Globus pallidus (tissue), 1 donor: Measurements from ENCODE around the gene SMCHD1.

Experiments
- DNase-seq: peaks from one replicate; pipeline ENCODE4 v3.0.0-alpha.2; 2015; ENCODE audit warnings: low spot score

SMCHD1 gene

DNA sequence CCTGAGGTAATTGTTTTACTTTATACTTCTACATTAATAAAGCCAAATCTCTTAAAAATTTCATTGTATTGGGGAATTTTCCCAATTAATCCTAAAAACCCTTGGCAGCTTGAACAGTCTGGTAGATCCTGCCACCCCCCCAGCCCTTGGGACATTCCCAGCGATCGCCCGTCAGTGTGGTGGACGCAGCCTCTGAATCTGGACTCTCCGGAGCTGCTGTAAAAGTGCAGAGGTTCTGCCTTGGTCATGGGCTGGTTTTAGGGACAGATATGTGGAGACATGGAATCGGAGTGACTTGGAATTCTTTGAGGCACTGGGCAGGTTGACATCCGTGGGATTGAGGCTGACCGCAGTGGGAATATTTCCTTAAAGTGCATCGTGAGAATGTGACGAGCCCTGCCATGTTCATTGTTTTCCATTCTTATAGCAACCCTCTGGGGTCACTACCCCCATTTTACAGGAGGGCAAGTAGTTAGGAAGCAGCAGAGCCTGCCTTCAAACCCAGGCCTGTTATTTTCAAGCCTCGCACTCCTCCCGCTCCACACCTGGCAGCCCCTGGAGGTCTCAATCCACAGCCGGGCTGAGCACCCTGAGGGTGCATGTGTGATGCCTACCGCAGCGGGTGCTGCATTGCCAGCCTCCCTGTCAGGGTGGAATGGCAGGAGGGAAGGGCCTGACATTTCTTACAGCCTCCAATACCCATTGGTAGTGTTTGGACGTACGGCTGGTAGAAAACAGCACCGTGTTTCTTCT, 197.8 kb downstream of the SMCHD1 start:
- no peak for DNase-seq

DNA sequence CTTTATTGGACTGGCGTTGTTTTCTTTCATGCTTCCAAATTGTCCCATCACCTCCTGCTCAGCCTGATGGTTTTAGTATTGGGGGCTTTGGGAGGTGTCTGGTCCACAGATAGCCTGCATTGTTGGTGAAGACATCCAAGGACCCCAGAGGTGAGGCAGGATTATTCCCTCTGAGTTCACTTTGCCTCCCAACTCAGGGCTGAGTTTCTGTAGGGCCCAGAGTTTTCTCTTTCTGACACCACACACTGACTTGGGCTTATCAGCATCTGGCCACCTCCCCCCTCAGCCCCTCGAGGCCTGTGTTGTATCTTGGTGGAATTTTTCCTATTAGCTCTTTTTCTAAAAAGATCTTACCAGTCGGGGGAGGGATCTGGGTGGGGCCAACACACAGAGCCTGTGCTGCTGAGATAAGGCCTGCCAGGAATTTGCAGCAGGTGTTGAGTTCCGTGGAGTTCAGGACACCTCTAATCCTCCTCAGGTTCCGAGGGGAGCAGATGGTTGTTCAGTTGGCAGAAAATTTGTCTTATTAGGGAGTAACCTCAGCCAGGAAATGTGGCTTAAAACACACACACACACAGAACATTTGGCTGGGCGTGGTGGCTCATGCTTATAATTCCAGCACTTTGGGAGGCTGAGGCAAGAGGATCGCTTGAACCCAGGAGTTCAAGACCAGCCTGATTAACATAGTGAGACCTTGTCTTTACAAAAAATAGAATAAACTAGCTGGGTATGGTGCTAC, 198.6 kb downstream of the SMCHD1 start:
- no peak for DNase-seq
